ENCODE results near the gene MAML1.

Gene MAML1

GRCh38 chr5:179777456-179777855 lies 44.8 kb downstream of the MAML1 start:
- no peak overlapping the region for H3K4me3 ChIP-seq (ENCODE audit: low read depth, low read length)
- TF ChIP-seq, protein P1, sequence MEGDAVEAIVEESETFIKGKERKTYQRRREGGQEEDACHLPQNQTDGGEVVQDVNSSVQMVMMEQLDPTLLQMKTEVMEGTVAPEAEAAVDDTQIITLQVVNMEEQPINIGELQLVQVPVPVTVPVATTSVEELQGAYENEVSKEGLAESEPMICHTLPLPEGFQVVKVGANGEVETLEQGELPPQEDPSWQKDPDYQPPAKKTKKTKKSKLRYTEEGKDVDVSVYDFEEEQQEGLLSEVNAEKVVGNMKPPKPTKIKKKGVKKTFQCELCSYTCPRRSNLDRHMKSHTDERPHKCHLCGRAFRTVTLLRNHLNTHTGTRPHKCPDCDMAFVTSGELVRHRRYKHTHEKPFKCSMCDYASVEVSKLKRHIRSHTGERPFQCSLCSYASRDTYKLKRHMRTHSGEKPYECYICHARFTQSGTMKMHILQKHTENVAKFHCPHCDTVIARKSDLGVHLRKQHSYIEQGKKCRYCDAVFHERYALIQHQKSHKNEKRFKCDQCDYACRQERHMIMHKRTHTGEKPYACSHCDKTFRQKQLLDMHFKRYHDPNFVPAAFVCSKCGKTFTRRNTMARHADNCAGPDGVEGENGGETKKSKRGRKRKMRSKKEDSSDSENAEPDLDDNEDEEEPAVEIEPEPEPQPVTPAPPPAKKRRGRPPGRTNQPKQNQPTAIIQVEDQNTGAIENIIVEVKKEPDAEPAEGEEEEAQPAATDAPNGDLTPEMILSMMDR (IDR thresholded peaks at IDR 0.05; ENCODE audit: low read depth, low read length) = no peak

- TF ChIP-seq, protein P1 (IDR thresholded peaks at IDR 0.05; ENCODE audit: low read depth, low read length) = no peak
- no peak overlapping the region for H3K4me3 ChIP-seq (ENCODE audit: low read depth, low read length)
Observed at GRCh38 chr5:179777909-179778308, 45.3 kb downstream of the MAML1 start.

DNA sequence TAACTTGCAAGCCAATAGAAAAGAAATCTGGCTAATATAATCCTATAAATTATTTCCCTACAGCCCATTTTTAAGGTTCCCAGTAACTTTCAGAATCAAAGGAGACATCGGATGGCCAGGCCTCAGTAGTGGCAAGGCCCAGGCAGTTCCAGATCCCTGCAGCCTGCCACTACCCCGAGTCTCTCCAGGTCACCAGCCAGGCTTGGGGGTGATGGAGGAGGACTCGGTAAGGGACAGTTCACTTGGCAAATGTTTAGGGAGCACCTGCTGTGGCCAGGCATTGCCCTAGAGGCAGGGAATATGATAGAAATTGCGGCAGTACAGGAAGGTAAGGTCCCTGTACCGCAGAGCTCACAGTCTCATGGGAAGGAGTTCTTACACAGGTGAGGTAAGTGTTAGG lies 46.0 kb downstream of the MAML1 start:
- no peak overlapping the region for H3K4me3 ChIP-seq (ENCODE audit: low read depth, low read length)
- TF ChIP-seq, protein P1 (IDR thresholded peaks at IDR 0.05; ENCODE audit: low read depth, low read length) = no peak

- TF ChIP-seq, protein P1 (IDR thresholded peaks at IDR 0.05; ENCODE audit: low read depth, low read length) = no peak
Observed at GRCh38 chr5:179779826-179780225, 47.2 kb downstream of the MAML1 start.

DNA sequence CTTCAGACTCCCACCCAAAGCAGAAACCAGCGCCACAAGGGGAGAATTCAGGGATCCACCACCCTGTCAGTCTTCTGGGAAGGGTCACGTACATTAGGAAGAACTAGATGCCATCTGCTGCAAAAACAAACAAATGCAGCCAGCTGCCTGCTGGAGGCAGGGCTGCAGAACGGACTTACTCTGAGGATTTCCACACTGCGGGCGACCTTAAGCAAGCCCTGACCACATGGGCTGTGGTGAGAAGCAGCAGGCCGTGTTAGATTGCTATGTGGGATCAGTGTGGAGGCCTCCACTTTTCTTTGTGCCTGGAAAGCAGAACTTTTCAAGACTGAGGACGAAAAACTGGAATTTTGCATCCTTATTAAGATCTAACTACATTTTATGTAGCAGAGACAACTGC lies 47.7 kb downstream of the MAML1 start:
- no peak overlapping the region for H3K4me3 ChIP-seq (ENCODE audit: low read depth, low read length)
- TF ChIP-seq, protein P1 (IDR thresholded peaks at IDR 0.05; ENCODE audit: low read depth, low read length) = no peak

More at GRCh38 chr5:179779826-179780225, 47.2 kb downstream of the MAML1 start:
- no peak overlapping the region for H3K4me3 ChIP-seq (ENCODE audit: low read depth, low read length)

- TF ChIP-seq, protein P1 (IDR thresholded peaks at IDR 0.05; ENCODE audit: low read depth, low read length) = no peak
- H3K4me3 ChIP-seq (ENCODE audit: low read depth, low read length) = no peak overlapping the region
Observed at GRCh38 chr5:179781846-179782245, 49.2 kb downstream of the MAML1 start.

DNA sequence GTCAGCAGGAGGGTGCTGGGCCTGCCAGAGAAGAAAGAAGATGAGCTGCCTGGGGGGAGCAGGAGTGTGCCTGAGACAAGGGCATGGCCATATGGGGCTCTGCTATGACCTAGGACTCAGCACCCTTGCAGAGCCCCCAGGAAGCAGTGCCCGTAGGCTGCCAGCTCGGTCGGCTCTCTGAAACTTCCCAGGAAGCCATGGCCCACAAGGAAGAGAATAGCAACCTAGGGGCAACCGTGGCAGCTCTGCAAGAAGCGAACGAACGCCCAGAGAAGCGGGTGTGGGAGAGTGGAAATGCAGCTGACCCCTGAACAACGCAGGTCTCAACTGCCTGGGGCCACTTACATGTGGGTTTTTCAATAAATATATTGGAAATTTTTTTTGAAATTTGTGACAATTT lies 50.5 kb downstream of the MAML1 start:
- TF ChIP-seq, protein P1 (IDR thresholded peaks at IDR 0.05; ENCODE audit: low read depth, low read length) = no peak
- H3K4me3 ChIP-seq (ENCODE audit: low read depth, low read length) = no peak overlapping the region
